ENCODE results near the gene SIGLEC14.

GRCh38 chr19:51598159-51598915 is 48.3 kb downstream of the SIGLEC14 start:
- TF ChIP-seq, protein P1, sequence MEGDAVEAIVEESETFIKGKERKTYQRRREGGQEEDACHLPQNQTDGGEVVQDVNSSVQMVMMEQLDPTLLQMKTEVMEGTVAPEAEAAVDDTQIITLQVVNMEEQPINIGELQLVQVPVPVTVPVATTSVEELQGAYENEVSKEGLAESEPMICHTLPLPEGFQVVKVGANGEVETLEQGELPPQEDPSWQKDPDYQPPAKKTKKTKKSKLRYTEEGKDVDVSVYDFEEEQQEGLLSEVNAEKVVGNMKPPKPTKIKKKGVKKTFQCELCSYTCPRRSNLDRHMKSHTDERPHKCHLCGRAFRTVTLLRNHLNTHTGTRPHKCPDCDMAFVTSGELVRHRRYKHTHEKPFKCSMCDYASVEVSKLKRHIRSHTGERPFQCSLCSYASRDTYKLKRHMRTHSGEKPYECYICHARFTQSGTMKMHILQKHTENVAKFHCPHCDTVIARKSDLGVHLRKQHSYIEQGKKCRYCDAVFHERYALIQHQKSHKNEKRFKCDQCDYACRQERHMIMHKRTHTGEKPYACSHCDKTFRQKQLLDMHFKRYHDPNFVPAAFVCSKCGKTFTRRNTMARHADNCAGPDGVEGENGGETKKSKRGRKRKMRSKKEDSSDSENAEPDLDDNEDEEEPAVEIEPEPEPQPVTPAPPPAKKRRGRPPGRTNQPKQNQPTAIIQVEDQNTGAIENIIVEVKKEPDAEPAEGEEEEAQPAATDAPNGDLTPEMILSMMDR (IDR thresholded peaks at IDR 0.05), result no peak
- TF ChIP-seq POLR2A (IDR thresholded peaks at IDR 0.05), result no peak
